Coronary artery (tissue), 2 donors: ENCODE data around the gene EXOC3L4.

Experiments used
- DNase-seq: peaks from one replicate; pipeline ENCODE4 v3.0.0-alpha.2; 2017; ENCODE audit warnings: low spot score
- H3K27ac ChIP-seq, 2 donors: fragments of 200-600 bp; sonication (generic); one replicate each; pipeline ENCODE4 v1.5.1; 2016 to 2019
- H3K4me3 ChIP-seq: fragments of 200-600 bp; sonication (generic); 2 replicates; pipeline ENCODE4 v1.5.1; 2016; ENCODE audit warnings: mild to moderate bottlenecking, moderate library complexity
- TF ChIP-seq, protein P1 (sequence below): fragments of 200-600 bp; sonication (generic); IDR thresholded peaks from one replicate; pipeline ENCODE4 v1.5.1; 2019; ENCODE audit warnings: antibody characterized with exemption

EXOC3L4 gene

DNA sequence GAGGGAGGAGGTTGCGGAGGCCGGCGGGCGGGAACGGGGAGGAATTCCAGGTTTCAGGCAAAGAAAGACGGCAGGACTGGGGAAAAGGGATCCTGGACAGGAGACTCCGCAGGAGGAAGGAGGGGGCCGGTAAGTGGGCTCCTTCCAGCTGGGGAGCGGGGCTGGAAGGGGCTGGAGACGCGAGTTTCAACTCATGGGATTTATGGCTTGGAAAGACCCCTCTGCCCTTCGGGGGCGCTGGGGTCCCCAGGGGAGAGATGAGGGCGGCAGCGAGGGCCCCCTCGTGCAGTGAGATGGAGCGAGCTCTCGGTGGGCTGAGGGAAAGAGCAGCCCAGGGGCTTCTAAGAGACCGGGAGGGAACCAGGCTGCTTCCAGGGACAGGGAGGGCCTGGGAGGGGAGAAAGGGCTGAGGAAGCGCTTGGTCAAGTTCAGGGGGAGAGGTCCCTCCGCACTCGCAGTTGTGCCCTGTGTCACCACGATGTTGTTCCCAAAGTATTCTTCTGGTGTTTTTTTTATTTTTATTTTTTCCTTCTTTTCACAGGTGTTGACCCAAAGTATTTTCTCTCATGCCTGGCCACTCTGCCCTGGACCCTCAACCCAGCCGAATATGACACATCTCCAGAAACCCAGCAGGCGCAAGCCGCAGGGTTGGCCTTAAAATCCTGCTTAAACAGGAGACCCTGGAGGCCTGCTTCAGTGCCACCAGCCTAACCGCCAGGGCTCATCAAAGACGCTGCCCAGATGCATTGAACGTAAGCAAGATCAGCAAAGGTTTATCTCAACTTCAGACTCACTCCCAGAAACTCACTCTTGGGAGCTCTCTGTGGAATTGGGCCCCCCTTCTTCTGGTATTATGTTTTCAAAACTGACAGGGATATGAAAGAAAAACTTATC lies 44.9 kb downstream of the EXOC3L4 start:
- no peak for DNase-seq
- Histone ChIP-seq H3K4me3 (peak overlapping the region; percentile 49), H3K27ac (no peak overlapping the region)
- TF ChIP-seq, protein P1, sequence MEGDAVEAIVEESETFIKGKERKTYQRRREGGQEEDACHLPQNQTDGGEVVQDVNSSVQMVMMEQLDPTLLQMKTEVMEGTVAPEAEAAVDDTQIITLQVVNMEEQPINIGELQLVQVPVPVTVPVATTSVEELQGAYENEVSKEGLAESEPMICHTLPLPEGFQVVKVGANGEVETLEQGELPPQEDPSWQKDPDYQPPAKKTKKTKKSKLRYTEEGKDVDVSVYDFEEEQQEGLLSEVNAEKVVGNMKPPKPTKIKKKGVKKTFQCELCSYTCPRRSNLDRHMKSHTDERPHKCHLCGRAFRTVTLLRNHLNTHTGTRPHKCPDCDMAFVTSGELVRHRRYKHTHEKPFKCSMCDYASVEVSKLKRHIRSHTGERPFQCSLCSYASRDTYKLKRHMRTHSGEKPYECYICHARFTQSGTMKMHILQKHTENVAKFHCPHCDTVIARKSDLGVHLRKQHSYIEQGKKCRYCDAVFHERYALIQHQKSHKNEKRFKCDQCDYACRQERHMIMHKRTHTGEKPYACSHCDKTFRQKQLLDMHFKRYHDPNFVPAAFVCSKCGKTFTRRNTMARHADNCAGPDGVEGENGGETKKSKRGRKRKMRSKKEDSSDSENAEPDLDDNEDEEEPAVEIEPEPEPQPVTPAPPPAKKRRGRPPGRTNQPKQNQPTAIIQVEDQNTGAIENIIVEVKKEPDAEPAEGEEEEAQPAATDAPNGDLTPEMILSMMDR = no peak

DNA sequence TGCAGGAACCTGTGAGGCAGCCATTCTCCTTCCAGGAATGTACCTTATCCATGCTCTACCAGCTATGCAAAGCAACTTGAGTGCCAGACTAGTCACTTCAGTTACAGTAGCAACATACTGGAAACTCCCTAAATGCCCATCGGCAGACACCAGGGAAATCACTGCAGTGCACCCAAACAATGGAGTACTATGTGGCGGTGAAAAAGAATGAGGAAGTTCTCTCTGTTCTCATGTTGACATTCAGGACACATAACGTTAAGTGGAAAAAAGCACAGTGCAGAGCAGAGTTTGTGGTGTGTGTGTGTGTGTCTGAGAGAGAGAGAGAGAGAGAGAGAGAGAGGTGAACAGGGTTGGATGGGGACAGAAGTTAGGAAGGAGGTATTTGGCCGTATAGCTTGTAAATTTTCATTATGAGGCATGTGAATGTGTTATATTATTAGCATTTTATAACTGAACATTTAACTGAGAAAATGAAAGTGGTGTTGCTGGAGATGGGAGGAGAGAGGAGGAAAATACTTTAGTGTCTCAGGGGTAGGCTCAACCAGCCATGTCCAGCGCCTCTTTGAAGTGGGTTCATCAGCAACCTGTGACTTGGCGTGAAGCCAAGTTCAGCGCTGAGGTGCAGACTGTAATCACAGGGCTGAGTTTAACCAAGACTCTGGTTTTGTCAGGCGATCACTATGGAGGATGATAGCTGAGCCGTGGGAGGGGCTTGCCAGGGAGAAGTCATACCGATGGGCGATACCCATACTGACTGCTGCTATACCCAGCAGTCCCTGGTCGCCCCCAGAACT lies 46.0 kb downstream of the EXOC3L4 start:
- DNase-seq = no peak
- H3K4me3 ChIP-seq = no peak overlapping the region
- no peak overlapping the region for H3K27ac ChIP-seq
- TF ChIP-seq, protein P1 = no peak

DNA sequence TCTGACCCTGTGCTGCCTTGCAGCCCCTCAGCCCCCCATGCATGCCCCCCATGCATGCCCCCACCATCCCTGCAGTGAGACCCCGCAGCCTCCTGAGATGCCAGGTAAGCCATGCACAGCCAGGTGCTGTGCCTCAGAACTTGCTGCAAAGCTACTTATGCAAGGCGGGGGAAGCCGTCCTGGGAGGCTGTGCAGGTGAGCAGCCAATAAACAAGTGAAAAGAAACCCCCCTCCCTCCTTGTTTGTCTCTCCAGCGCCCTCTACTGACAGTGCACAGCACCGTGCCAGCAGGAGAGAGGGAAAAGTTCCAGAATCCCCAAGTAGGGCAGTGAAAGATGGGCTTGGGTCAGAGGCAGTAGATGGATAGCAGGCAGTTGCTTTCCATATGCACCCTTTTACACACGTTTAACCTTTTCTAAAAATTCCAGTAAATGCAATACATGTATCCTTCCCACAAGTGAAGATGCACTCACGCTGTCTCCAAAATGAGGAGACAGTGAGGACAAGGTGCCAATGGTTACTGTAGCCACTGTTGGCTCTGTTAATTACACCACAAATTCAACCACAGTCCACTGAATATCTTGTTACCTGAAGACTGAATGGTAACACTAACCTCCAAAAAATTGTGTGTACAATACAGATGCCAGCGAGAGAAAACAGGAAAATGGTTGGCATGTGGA lies 46.7 kb downstream of the EXOC3L4 start:
- Histone ChIP-seq H3K27ac (no peak overlapping the region), H3K4me3 (no peak overlapping the region)
- no peak for DNase-seq
- TF ChIP-seq, protein P1 = no peak

DNA sequence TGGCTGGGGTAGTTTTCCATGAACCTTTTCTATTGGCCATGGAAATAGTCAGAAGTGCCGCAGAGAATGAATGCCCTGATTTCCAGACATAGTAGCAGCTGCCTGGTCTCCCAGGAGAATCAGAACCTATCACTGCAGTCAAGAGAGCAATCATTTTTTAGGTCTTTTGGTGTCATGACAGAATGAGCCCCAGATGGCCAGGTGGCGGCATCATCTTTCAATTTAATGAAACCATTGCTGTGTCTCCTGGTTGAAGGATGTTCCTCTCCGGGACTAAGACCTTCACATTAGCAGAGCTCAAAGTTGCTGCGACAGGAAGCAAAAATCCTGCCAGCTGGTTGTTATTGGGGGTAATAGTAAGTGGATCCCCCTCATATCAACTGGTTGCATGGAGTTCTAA lies 47.5 kb downstream of the EXOC3L4 start:
- TF ChIP-seq, protein P1 = no peak
- no peak for DNase-seq

DNA sequence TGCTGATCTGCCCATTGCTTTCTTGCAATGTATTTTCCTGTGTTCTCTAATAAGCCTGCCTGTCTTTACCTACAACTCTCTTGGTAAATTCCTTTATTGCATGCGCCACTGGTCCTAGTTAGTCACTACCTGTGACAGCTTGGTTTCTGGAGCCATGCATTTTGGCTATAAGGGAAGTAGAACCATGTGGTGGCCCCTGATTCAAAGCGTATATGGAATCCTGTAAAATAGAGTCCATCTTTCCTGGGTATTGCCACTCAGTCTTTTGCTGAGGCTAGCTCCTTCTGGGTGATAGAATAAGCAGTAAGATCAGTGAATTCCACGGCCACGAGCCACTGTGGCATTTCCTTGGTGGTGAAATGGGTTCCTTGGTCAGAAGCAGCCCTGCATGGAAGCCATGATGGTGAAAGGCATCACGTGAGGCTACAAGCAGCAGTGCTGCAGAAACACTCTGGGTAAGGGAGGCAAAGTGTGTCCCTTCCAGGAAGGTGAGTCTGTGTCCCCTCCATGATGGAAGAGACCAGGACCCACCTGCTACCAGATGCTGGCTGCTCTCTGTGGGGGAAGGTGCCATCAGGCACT lies 48.3 kb downstream of the EXOC3L4 start:
- H3K4me3 ChIP-seq = no peak overlapping the region
- DNase-seq = no peak

More for the DNA sequence above, 47.5 kb downstream of the EXOC3L4 start:
- no peak overlapping the region for H3K27ac ChIP-seq
- H3K4me3 ChIP-seq = no peak overlapping the region

DNA sequence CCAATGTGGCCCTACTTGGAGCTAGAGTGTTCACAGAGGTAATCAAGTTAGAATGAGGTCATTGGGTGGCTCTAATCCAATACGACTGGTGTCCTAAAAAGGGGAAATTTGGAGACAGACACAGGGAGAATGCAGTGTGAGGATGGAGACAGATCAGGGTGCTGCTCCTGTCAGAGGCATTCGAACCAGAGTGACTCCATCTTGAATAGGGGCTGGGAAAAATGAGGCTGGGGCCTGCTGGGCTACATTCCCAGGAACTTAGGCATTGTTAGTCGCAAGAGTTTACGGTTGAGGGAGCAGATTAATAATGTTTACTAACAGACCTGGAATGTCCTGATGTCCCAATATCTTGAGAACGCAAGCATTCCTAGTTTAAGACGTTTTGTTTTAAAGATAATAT lies 49.0 kb downstream of the EXOC3L4 start:
- TF ChIP-seq, protein P1 = no peak
- Histone ChIP-seq H3K4me3 (no peak overlapping the region), H3K27ac (no peak overlapping the region)
- no peak for DNase-seq

More for the DNA sequence above, 48.3 kb downstream of the EXOC3L4 start:
- H3K27ac ChIP-seq = no peak overlapping the region
- TF ChIP-seq, protein P1 = no peak
